Amniotic stem cell (primary cell): ENCODE data around the gene PLB1.
"Not testable (repeated sequence)": the region's sequence is repeated elsewhere in the genome, so short reads cannot be mapped to it uniquely, and the experiment has no call there.

Source experiments
- DNase-seq: peaks from one replicate; lab custom pipeline; 2025; lab: John Stamatoyannopoulos, UW

PLB1 gene

DNA sequence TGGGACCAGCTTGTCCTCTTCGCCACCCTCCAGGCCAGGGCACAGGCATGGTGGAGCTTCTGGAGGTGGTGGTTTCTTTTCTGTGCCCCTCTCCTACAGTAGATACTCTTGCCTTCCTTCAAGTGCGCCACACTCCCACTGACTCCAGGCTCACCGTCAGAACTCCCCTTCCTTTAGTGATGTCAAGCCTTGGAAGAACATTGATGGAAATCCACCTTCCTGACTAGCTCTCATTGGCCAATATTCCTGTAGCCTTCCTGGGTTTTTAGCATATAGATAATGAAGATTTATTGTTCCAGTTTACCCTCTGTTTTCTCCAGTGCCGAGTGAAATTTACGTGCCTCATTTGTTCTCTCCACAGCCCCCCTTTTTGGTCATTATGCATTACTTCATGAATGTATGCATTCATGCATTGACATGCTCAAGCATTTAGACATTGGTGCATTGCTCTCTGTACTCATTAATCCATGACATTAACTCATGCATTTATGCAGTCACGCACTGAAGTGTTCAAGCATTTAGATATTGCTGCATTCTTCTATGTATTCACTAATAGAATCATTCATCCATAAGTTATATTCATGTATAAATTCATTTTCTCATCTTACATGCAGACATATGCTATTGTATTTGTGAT is 37.3 kb downstream of the PLB1 start:
- no peak for DNase-seq

- DNase-seq, result no peak
Observed at GRCh38 chr2:28534817-28535216, 39.0 kb downstream of the PLB1 start.

DNA sequence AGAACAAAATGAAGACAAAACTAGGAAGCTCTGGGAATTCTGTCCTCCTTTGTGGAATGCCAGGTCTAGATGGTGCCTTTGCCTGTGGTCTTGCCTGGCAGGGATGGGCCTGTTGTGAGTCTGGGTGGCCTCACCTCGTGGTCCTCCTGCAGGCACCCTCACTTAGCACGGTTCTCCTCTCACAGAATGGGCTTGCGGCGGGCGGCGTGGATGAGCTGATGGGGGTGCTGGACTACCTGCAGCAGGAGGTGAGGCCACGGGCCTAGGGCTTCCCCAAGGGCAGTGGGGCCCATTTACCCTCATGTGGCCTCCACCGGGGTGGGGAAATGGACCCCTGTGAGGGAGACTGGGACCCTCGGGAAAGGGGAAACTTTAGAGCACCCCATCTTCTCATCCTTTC is 42.3 kb downstream of the PLB1 start:
- DNase-seq, result no peak

GRCh38 chr2:28538652-28539051 is 42.8 kb downstream of the PLB1 start:
- DNase-seq, result no peak

DNA sequence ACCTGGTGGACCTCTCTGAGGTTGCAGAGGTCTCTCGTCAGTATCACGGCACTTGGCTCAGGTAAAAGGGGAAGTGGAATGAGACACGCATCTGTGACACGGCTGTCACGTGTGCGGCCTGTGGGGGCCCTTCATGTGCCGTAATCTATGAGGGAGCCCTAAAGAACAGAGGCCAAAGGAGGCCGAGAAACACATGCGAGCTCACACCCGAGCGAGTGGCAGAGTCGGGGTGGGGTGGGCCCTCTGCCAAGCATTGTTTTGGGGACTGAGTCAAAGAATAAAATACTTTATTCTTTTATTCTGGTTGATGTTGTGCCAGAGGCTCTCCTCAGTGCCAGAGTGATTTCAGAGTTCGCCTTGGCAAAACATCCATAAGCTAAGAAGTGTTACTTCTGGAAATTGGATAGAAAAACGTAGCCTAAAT is 43.3 kb downstream of the PLB1 start:
- no peak for DNase-seq

DNA sequence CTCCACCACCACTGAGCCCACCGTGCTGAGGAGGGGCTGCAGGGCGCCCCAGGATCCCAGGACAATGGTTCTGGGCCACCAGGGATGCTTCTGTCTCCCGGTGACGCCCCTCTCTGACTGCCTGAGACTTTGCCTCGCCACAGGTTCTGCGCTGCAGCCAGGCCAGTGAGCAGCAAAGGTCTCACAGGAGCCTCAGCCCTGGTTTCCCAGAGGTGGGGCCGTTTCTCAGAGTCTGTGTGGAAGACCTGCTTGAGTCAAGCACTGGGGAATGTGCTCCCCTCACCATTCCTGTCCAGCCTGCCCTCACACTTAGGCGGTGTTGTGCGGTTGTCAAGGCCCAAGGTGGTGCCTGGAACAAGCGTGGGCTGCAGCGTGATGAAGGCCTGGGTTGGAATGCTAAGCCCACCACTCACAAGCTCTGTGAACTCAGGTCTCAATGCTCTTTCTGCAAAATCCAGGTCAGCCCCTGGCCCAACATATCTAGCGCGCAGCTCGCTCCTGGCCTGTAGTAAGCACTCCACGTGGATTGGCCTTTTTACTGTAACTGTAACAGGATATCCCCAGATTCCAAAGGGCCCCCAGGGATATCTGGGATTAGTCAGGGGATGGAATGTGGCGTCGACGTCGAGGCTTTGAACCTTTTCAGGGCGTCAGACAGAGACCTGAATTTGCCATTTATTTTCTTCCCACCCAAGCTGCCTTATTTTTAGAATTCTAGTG is 47.6 kb downstream of the PLB1 start:
- DNase-seq, result no peak

GRCh38 chr2:28544036-28544346 is 48.1 kb downstream of the PLB1 start:
- DNase-seq, result no peak

GRCh38 chr2:28544405-28544921 is 48.6 kb downstream of the PLB1 start:
- no peak for DNase-seq

GRCh38 chr2:28544922-28545589 is 49.2 kb downstream of the PLB1 start:
- no peak for DNase-seq

DNA sequence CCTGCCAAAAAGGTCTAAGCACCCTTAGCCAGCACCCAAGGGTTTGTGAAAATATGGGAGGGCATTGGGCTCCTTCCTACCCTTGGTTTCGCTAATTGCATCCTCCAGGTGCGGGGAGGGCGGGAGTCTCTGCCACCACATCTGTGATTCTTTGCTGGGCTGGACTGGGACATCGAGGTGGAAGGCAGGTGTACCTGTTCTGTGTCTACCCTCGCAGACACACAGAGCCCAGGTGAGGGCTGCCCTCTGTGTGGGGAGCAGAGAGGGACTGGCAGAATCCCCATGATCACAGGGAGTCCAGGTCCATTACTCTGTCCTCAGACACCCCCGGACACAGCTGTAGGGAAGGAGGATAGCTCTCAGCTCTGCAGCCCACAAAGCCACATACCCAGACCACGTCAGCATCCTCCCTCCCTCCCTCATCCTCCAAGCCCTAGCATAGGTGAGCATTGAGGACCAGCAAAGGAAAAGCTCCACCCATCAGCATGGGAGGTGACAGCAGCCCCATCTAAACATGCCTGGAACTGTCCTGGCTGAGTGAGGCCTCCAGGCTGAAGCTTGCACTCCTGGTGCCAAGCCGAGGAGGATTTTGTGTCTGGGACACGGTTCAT is 49.8 kb downstream of the PLB1 start:
- DNase-seq, result no peak

- no peak for DNase-seq
Observed at GRCh38 chr2:28546242-28546641, 50.4 kb downstream of the PLB1 start.

DNA sequence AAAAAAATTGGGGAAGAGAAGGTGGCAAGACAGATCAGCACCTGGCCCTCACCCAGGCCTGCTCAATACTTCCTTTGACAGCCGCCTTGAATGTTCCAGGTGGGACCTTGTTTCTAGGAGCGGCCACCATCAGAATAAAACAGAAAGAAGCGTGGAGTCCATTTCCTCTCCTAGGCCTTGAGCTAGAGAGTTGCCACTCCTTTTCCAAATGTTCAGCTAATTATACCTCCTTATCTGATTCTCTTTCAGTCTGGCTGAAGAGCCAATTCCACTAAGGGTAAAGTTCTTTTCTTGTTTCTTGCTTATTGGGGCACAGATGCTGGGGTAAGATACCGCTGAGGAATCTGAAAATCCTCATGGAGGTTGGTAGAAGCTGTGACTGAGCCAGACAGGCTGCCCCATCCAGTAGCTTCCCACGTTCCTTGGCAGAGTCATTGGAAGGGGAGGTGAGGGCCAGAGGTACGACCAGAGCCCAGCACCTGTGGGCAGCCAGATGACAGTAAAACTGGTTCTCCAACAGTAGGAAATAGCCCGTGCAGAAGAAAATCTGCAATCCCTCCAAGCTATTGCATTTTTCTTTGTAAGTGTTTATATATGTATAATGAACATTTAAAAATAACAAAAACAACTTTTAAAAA is 51.5 kb downstream of the PLB1 start:
- DNase-seq, result no peak

- DNase-seq, result no peak
Observed at GRCh38 chr2:28547906-28548600, 52.2 kb downstream of the PLB1 start.

DNA sequence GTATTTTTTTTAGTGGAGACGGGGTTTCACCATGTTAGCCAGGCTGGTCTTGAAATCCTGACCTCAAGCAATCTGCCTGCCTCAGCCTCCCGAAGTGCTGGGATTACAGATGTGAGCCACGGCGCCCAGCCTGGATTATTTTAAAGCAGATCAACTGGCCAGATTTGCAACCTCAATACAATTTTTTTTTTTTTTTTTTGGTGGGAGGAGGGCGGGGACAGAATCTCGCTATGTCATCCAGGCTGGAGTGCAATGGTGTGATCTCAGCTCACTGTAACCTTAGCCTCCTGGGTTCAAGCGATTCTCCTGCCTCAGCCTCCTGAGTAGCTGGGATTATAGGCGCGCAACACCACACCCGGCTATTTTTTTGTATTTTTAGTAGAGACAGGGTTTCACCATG is 54.5 kb downstream of the PLB1 start:
- DNase-seq, result not testable (repeated sequence)

- DNase-seq, result no peak
Observed at GRCh38 chr2:28552045-28552823, 56.4 kb downstream of the PLB1 start.

GRCh38 chr2:28556303-28556702 is 60.4 kb downstream of the PLB1 start:
- no peak for DNase-seq

DNA sequence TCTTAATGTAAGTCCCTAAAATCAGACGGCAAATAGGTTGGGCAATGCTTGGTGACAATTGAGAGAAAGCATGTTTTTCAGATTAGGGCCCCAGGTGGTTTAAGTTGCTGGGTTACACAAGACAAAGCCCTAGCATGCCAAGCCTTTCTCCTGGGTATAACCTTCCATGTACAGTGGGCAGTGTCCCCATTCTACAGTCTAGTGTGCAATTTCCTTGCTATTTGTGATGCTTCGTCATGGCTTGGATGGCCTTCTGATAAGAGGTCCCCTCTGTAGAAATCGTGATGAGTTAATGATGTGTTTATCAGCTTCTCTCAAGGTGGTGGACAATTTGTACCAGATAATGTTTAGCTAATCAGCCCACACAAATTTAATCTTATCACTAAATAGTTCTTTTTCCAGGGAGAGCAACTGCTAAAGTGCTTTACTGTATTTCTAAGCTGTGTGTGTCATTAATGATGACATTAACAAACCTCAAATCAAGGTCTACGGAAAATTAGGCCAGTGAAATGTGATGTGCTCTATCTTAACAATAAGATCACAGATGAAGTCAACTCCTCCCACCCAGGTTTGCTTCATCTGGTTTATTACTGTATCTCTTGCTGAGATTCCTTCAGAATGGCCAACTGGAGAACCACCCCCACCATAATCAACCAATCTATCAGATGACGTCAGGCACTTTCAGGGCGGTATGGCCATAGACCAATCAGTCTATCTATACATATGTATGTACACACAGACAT is 61.7 kb downstream of the PLB1 start:
- no peak for DNase-seq

DNA sequence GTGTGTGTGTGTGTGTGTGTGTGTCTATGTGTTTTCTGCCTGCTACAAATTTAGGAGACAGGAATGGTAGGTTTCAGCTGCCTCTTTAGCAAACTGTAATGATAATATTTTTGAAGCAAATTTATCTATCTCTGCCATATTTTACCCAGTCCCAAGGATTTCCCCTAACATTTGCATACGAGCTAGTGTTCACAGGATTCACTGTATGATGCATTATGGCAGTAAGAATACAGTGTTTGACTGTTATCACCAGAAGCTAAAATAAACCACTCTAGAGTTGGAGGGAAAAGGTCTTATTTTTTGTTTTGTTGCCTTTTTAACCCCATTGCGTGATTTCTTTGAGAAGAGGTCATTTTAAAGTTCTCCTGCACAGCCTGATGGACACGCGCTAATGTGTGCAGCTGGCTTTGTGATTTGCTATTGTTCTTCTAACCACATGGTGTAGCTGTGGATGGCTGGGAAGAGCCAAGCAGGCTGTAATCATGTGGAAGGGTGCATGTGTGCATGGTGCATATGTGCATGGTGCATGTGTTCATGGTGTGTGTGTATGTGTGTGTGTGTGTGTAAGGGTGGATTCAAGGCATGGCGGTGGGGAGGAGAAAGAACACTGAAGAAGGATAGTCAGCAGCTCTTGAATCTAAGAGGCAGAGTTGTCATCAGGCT is 62.4 kb downstream of the PLB1 start:
- no peak for DNase-seq

- no peak for DNase-seq
Observed at GRCh38 chr2:28558918-28559317, 63.1 kb downstream of the PLB1 start.

- no peak for DNase-seq
Observed at GRCh38 chr2:28563869-28564268, 68.0 kb downstream of the PLB1 start.
